Activated CD4-positive, alpha-beta T cell treated with anti-CD3 and anti-CD28 coated beads, Interleukin-2, Interleukin-6, amounts not matched to agents 100 ng/mL and 50 ng/mL, durations not matched to agents 16 hours and 8 hours (primary cell): ENCODE data around the gene NMNAT3.

ENCODE experiments used
- DNase-seq: peaks from one replicate; pipeline ENCODE4 v3.0.0-alpha.2; 2020

Gene NMNAT3

DNA sequence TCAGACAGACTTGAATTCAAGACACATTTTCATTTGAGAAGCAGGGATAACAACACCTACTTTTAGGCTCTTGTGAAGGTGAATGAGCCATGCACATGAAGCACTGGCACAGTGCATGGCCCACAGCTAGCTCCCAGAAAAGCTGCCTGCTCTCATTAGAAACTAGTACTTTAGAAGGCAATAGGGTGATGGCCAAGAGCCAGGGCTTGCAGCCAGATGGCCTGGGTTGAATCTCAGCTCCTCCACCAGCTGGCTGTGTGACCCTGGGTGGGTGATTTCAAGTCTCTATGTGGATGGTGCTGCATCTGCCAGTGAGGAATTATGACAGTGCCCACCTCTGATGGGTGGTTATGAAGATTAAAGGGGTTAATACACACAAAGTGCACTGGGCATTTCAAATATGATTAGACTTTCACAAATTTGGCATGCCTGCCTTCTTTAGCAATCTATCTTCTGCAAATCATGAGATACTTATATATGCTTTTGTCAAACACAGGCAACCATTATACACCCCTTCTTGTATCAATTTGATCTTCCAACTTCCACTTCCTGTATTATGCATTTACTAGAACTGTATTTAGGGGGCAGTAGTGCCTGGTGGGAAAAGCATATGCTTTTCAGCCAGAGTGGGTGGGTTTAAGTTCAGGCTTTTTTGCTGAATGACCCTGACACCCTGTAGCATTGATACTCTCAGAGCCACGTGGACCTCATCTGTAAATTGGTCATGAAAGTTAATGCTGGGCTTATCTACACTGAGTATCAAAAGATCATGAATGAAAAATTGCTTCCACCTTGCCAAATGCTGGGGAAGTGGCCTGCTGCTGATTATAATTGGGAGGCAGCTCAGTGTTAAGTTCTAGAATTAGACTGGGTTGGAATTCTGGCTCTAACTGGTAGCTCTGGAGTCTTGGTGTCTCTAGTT is 103.5 kb downstream of the NMNAT3 start:
- DNase-seq = no peak

DNA sequence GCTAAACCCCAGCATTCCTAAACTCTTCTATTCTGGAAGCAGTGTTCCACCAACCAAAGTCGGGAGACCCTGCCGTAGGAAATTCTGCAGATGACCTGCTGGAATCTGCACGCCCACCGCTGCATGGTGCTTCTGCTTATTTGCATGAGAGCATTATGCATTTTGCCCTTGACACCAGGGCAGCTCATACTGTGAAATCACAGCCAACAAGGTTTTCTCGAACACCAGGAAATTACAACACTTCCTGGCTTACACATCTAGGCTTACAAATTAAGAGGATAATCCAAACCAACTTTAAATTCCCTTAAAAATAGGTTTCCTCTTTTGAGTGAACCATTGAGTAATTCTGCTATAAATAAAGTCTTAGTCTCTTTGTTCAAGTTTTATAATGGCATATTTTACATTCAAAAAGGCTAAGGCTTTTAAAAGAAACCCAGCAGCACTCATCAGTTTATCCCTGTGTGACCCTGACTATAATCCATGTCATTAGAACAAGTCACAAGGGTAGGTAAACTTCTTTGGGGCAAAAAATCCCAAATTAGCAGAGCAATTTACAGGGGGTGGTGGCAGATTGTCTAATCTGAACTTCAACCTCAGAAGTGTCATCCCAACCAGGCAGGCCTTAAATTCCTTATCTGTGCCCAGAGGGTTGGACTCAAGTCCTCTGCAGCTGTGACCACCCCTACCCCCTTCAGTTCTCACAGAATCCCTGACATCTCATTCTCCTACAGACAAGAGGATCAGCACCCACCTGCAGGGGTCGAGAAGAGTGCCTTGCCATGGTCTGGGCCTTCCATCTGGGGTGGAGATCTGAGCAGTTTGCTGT is 104.7 kb downstream of the NMNAT3 start:
- DNase-seq = no peak

GRCh38 chr3:139571711-139572110 is 106.1 kb downstream of the NMNAT3 start:
- DNase-seq = no peak

- DNase-seq = no peak
Observed at GRCh38 chr3:139564294-139564861, 113.4 kb downstream of the NMNAT3 start.

- DNase-seq = no peak
Observed at GRCh38 chr3:139561959-139562676, 115.7 kb downstream of the NMNAT3 start.

DNA sequence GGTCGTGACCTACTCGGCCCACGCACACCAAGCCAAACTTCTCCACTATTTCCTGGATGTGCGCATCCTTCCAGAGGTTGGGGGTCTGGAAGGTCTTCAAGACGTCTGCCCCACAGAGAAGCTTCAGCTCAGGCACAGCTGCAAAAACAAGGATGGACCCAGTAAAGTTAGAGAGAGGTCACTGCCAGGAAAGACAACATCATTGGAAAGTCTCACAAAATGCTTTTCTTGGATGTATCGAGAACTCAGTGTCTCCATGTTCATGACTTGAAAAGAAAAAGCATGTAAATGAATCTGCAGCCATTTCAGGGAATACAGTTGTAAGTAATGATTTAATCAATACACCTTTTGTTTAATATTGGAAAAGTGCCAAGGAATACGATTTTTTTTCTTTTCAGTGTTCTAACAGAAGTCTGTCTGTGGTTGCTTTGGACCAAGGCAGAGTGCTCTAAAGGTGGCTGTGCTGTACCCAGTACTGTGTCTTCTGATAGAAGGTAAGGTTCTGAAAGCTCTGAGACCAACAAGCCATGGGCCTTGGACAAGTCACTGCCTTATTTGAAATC is 116.4 kb downstream of the NMNAT3 start:
- DNase-seq = no peak

DNA sequence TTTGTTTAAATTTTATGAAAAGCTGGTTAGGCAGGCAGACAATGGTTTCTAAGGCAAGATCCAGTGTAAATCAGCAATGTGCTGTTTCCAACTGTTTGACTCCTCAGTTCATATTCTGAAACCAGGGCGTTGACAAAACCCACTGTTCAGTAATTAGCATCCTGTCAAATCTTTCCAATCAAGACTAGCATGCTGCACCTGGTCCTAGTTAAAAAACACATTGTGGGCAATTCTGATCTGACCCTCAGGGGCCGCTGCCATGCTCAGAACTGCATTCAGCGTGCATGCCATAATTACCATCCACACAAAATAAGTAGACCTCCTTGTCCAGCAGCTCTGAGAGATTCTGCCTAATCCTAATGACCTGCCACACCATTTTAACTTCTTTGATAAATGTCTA is 117.4 kb downstream of the NMNAT3 start:
- DNase-seq = no peak

DNA sequence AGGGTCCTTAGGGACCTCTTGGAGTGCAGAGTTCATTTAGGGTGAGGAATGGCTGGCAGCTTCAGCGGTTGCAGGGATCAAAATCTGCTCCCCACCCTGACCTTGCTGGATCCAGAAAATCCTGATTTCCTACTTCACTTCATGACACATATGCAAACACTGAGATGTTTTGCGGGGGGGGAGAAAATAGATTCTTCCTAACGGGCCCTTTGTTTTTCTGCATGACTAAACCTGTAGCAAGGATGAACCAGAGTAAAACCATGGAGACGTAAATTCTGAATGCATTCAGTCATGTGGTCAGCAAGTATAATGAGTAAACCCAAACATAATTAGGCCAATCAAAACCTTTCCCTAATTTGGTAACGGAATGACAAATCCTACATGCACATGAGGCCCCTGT is 118.2 kb downstream of the NMNAT3 start:
- DNase-seq = no peak

- no peak for DNase-seq
Observed at GRCh38 chr3:139558351-139559266, 119.2 kb downstream of the NMNAT3 start.

- no peak for DNase-seq
Observed at GRCh38 chr3:139557041-139557440, 120.7 kb downstream of the NMNAT3 start.

- DNase-seq = no peak
Observed at GRCh38 chr3:139555249-139555648, 122.5 kb downstream of the NMNAT3 start.

DNA sequence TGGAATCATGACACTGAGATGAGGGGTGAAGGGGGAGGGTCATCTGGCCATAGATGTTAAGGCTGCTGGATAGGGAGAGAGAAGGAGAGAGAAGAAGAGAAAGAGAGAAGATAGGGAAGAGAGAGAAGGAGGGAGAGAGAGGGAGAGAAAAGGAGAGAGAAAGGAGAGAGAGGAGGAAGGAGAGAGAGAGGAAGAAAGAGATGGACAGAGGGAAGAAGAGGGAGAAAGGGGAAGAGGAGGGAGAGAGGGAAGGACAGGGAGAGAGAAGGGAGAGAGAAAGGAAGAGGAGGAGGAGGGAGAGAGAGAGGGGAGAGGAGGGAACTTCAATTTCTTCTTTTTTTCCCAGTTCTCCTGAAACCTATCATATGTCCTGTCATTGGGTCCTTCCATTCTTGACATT is 123.1 kb downstream of the NMNAT3 start:
- DNase-seq = no peak

DNA sequence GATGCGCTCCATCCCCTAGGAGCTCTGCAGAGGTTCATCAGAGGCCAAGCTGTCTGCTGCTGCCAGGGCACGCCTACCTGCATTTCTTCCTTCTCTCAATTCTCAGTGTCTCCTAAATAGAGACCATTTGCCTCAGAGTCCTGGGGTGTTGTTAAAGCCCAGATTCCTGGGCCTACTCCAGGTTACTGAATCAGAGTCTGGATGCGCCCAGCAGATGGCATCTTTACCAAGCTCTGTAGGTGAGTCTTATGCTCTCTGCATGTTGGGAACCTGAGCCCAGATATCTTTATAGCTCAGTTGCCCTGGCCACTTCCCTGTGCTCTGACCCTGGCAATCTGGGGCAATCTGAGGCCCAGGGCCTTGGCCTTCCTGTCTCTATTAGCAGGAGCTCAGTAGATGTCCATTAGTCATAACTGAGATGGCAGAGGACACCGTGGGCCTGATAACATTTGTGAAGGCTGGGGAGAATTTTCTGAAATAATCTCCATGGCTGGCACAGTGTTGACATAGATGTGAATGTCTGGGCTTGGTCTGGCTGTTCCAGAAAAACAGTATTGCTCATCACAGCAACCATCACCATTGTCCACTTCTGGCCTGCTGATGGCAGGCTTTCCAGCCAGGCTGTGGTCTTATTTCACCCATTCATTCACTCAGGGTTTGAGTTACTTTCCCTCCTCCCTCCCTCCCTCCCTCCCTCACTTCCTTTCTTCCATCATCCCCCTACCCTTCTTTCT is 125.0 kb downstream of the NMNAT3 start:
- DNase-seq = no peak

DNA sequence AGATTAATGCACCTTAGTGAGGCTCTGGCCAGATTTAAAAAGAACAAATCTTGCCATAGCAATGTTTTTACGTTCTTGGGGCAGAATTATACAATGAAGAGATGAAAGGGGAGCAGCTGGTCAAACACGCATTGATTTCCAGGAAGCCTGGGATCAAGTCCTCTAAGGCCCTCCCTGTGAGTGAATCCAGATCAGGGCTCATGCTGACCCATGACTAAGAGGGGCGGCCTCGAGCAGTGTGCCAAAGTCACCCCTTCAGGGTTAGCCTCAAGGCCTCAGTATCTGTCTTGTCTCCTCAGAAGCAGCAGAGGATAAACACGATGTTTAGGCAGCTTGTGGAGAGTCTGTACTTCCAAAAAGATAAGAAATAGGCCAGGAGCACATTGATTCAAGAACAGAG is 129.0 kb downstream of the NMNAT3 start:
- no peak for DNase-seq

DNA sequence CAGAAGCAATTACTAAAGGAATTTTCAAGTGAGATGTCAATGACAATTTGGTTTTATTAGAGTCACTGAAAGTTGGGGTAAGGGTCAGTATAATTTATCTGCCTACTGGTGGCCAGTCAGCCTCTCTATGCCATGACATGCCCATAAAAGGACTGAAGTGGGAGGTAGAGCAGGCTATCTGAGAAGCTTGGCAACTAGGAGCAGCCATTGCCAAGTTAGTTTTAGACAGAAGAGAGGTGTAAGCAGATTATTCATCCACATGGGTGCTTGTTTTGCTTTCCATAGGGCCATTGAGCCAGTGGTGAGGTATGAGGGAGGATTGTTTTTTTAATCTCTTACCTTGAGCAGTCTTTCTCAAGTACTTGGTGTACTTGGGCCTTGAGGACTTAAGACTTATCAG is 130.1 kb downstream of the NMNAT3 start:
- no peak for DNase-seq

DNA sequence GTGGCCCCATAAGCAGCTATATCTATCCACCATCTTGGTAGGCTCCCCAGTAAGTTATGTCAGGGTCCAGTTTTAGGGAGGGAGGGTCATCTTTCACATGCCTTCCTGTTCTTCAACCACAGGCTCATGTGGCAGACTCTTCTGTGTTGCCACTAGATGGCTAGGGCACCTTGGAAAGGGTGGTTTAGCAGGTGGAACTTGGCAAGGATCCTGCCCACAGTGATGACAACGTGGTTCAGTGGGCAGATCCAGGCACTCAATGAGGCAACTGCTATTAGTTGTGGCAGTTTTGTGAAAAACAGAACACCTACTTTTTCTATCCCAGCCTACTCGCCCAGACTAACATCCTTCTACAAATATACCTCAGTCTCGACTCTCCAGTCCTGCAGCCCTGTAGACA is 131.0 kb downstream of the NMNAT3 start:
- no peak for DNase-seq

DNA sequence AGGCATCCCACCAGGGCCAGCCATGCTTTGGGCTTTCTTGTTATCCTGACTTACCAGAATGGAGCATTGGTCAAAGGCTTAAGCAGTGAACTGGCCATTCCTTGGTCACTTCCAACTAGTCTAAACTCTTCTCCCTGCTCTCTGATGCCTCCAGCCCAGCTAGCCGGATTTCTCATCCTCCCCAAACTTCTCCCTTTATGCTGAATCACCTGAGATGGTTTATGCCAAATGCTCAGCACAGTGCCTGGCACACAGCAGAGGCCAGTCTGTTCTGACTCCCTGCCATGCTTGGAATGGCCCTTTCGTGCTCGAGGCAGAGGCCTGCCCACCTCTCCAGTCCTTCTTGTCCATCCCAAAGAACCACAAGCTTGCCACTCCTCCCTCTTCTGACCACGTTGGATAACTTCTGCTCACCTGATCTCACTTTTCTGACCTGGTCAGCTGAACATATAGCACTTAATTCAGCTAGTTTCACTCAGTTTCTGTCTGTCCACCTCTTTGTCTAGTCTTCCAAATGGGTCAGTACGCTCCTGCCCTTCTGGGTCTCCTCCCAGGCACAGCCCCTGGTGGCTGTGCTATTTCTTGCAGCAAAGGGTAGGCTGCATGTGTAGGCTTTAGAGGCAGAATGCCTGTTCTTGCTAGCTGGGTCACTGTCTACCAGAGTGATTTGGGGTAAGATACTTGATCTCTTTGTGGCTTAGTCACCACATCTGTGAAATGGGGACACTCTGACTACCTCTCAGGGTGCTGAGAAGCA is 136.1 kb downstream of the NMNAT3 start:
- no peak for DNase-seq

DNA sequence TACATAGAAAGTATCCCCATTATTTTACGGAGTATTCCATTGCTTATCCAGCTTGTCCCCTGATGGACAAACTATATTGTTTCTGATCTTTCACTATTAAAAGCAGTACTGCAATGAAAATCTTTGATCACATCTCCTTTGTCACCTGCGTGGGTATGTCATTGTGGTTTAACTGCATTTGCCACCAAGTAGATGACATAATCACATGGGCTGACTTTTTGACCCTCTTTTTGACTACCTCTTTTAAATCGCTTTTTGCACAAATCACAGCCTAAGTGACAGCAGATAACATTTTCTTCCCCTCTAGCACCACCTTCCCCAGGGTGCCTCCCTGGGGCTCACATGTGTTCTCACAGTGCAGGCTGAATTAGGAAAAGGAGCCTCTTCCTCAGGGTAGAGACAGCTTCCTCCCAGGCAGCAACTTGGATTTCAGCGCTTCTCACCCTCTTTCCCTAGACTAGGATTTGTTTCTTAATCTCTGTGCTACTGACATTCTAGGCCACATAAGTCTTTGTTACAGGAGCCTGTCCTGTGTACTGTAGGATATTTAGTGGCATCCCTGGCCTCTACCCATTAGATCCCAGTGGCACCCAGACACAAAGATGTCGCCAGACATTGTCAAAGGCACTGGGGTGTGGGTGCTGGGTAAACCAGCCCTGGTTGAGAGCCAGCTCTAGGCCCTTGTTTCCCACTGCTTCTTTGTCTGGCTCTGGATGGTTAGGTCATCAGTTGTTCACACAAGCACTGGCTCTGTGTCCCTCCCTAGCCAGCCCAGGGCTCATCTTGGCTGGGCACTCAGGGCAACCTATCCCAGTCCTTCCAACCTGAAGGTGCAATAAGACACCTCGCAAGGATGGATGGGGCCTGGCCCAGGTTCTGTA is 136.9 kb downstream of the NMNAT3 start:
- DNase-seq = no peak

DNA sequence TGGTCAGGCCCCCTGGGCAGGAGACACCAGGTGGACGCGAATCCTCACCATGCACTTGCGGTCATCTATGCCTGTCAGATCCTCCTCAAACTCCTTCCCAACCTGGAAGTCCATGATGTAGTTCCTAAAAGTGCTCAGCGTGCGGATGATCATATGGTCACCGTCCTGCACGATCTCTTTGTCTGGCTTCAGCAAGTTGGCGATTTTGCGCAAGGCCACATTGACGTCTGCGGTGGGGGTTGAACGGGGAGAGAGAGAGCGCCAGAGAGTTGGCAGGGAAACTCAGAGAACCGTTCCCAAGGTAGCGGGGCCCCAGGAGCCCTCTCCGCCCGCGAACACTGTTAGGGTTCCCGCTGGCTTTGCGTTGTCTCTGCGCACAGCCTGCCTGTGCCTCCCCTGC is 139.0 kb downstream of the NMNAT3 start:
- no peak for DNase-seq
